HCT116 (cell line): ENCODE data around the gene FLT4. TPM values are rescaled to one million over a fixed set of nuclear protein-coding genes. Genes with fewer than 3 reads are reported as not detected.

ENCODE experiments used
- ATAC-seq: fragments of 200-7000 bp; cut with Tn5 transposase; 2 replicates; pipeline ENCODE4 v1.9.1; 2020; ENCODE audit warnings: mild to moderate bottlenecking, moderate library complexity
- BruUV-seq: library from RNA; stranded (reverse); fragments of 400-500 nt; replicated peaks from 2 replicates; lab custom pipeline; 2021; lab: Mats Ljungman, UMichigan
- CTCF ChIA-PET: fragments of 300-600 bp; sonication (Branson Sonifier 250); formaldehyde crosslinking; loops from one replicate; lab custom pipeline; 2021; ENCODE audit warnings: antibody characterized with exemption; lab: Charles Lee
- POLR2A ChIA-PET: fragments of 300-600, 350-600 bp; sonication (Branson Sonifier 250); formaldehyde crosslinking; loops from one replicate; lab custom pipeline; 2021; ENCODE audit warnings: antibody characterized with exemption; lab: Charles Lee
- RAD21 ChIA-PET, 2 experiments: fragments of 300-600 bp; sonication (Branson Sonifier 250); formaldehyde crosslinking; loops; one replicate each; lab custom pipeline; 2023; ENCODE audit warnings: low total read pairs in 2 of 2; ENCODE audit not compliant: uncharacterized antibody in 2 of 2, unreplicated experiment in 2 of 2, low non-redundant PET in 1 of 2; lab: Charles Lee
- DNase-seq: peaks from one replicate; pipeline ENCODE4 v3.0.0-alpha.2; 2010; ENCODE audit warnings: low read depth, low spot score
- H2AFZ ChIP-seq: fragments of 200-600 bp; shearing (Covaris generic), sonication (generic); 2 replicates; pipeline ENCODE4 v1.6.1; 2017; ENCODE audit warnings: low read depth, mixed run types, mixed read lengths, antibody characterized with exemption, low read length; ENCODE audit not compliant: poor library complexity, severe bottlenecking
- H3K27ac ChIP-seq: 2 replicates; pipeline ENCODE4 v1.5.1; 2012; ENCODE audit warnings: low read depth, low read length
- H3K27me3 ChIP-seq: fragments of 200-600 bp; sonication (generic); 2 replicates; pipeline ENCODE4 v1.6.1; 2016; ENCODE audit warnings: mixed run types, low read length, mixed read lengths; ENCODE audit not compliant: insufficient read depth
- H3K36me3 ChIP-seq, 2 experiments: fragments of 200-500 bp in 1 of 2; fragments of 200-600 bp in 1 of 2; sonication (Bioruptor generic) in 1 of 2; sonication (generic) in 1 of 2; 2 replicates each; pipeline versions ENCODE4 v1.5.1 to v1.6.1; 2014 to 2016; ENCODE audit warnings: low read length in 2 of 2, inconsistent platforms in 1 of 2, mixed read lengths in 1 of 2, mixed run types in 1 of 2; ENCODE audit not compliant: insufficient read depth in 2 of 2, control insufficient read depth in 1 of 2
- H3K4me1 ChIP-seq, 2 experiments: fragments of 200-600 bp in 1 of 2; sonication (generic) in 1 of 2; 2 replicates each; pipeline versions ENCODE4 v1.5.1 to v1.6.1; 2012 to 2017; ENCODE audit warnings: low read length in 2 of 2, inconsistent platforms in 1 of 2, mild to moderate bottlenecking in 1 of 2, mixed read lengths in 1 of 2, mixed run types in 1 of 2, moderate library complexity in 1 of 2; ENCODE audit not compliant: insufficient read depth in 2 of 2, control insufficient read depth in 1 of 2
- H3K4me2 ChIP-seq: fragments of 200-600 bp; sonication (generic); 2 replicates; pipeline ENCODE4 v1.6.1; 2017; ENCODE audit warnings: mixed run types, low read length, mixed read lengths
- H3K4me3 ChIP-seq, 2 experiments: fragments of 200-600 bp in 1 of 2; sonication (generic) in 1 of 2; replicated peaks in 1 of 2; 2 replicates each; pipeline ENCODE4 v1.5.1; 2011 to 2016; ENCODE audit warnings: low read length in 2 of 2, control low read depth in 1 of 2, low read depth in 1 of 2, mild to moderate bottlenecking in 1 of 2, mixed read lengths in 1 of 2, mixed run types in 1 of 2
- H3K79me2 ChIP-seq: fragments of 200-600 bp; sonication (generic); 2 replicates; pipeline ENCODE4 v1.6.1; 2017; ENCODE audit warnings: mild to moderate bottlenecking, mixed run types, low read length, moderate library complexity, mixed read lengths; ENCODE audit not compliant: insufficient read depth
- H3K9ac ChIP-seq: fragments of 200-600 bp; sonication (generic); 2 replicates; pipeline ENCODE4 v1.6.1; 2016; ENCODE audit warnings: low read length, mixed read lengths
- H3K9me2 ChIP-seq: fragments of 200-600 bp; sonication (generic), shearing (Covaris generic); 2 replicates; pipeline ENCODE4 v1.6.1; 2017; ENCODE audit warnings: mixed run types, mild to moderate bottlenecking, moderate library complexity; ENCODE audit not compliant: insufficient read depth
- H3K9me3 ChIP-seq, 2 experiments: fragments of 200-500 bp in 1 of 2; fragments of 200-600 bp in 1 of 2; sonication (Bioruptor generic) in 1 of 2; sonication (generic) in 1 of 2; 2 replicates each; pipeline ENCODE4 v1.6.1; 2014 to 2017; ENCODE audit warnings: low read length in 2 of 2, mixed read lengths in 2 of 2, inconsistent platforms in 1 of 2, low read depth in 1 of 2, mild to moderate bottlenecking in 1 of 2, mixed run types in 1 of 2, moderate library complexity in 1 of 2; ENCODE audit not compliant: control insufficient read depth in 1 of 2, insufficient read depth in 1 of 2
- H4K20me1 ChIP-seq: fragments of 200-600 bp; sonication (generic), shearing (Covaris generic); 2 replicates; pipeline ENCODE4 v1.6.1; 2017; ENCODE audit warnings: mixed run types, mild to moderate bottlenecking, moderate library complexity; ENCODE audit not compliant: insufficient read depth
- CEBPB ChIP-seq: IDR thresholded peaks from 2 replicates; pipeline ENCODE4 v1.6.1; 2012; ENCODE audit warnings: low read depth
- CTCF ChIP-seq, 3 experiments: fragments of 200-600 bp in 1 of 3; sonication (generic) in 1 of 3; IDR thresholded peaks in 2 of 3; conservative IDR thresholded peaks in 1 of 3; 2 replicates each; pipeline ENCODE4 v1.5.1; 2012 to 2017; ENCODE audit warnings: low read depth in 2 of 3, low read length in 2 of 3, antibody characterized with exemption in 1 of 3, borderline replicate concordance in 1 of 3, control low read depth in 1 of 3, mild to moderate bottlenecking in 1 of 3, mixed read lengths in 1 of 3, mixed run types in 1 of 3, moderate library complexity in 1 of 3; ENCODE audit not compliant: insufficient read depth in 1 of 3
- EZH2 ChIP-seq: fragments of 200-600 bp; sonication (generic); IDR thresholded peaks from 2 replicates; pipeline ENCODE4 v1.6.1; 2017; ENCODE audit warnings: antibody characterized with exemption, mixed run types
- JUND ChIP-seq: IDR thresholded peaks from 2 replicates; pipeline ENCODE4 v1.6.1; 2012
- MAX ChIP-seq: IDR thresholded peaks from 2 replicates; pipeline ENCODE4 v1.6.1; 2012
- POLR2A ChIP-seq: IDR thresholded peaks from 2 replicates; pipeline ENCODE4 v1.7.0; 2011; ENCODE audit warnings: borderline replicate concordance; ENCODE audit not compliant: insufficient read depth, insufficient read length; ENCODE audit errors: extremely low read depth
- TCF7L2 ChIP-seq: IDR thresholded peaks from 2 replicates; pipeline ENCODE4 v1.7.0; 2011; ENCODE audit warnings: borderline replicate concordance, inconsistent platforms; ENCODE audit not compliant: insufficient read depth, insufficient read length; ENCODE audit errors: extremely low read depth
- intact Hi-C: fragments of 100-400 bp; cut with micrococcal nuclease; formaldehyde crosslinking; loops from 2 replicates; pipeline ENCODE4 v1.10.0; 2022
- total RNA-seq: library from RNA; stranded (reverse); gene quantifications from one replicate; pipeline ENCODE4 v1.2.1, GENCODE V29; 2021; ENCODE audit not compliant: unreplicated experiment
- TF ChIP-seq, protein P1 (sequence below): IDR thresholded peaks from 2 replicates; pipeline ENCODE4 v1.6.1; 2012; ENCODE audit warnings: low read depth

FLT4 gene
- total RNA-seq, 1 experiment from 2014 or later = 0.17 TPM

DNA sequence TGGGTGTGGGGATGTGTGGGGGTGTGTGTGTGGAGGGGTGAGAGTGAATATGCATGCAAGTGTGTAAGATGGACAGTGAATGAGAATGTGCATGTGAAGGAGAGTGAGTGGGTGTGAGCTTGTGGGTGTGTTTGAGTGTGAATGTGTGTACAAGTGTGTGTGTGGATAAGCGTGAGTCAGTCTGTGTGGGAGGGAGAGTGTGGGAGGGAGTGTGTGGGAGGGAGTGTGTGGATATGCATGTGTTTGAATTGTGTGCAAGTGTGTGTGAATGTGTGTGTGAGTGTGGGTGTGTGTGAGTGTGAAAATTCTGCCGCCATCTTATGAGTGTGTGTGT, 54.4 kb downstream of the FLT4 start:
- H3K27ac ChIP-seq = no peak overlapping the region
- H3K36me3 ChIP-seq = no peaks in the 10 kb centered on the region
- intact Hi-C loops = no loop called here
- no peaks in the 10 kb centered on the region for H3K79me2 ChIP-seq
- no peak overlapping the region for H3K9ac ChIP-seq
- no TSS peak for BruUV-seq
- DNase-seq = no peak
- H2AFZ ChIP-seq = no peak overlapping the region
- H4K20me1 ChIP-seq = no peaks in the 10 kb centered on the region
- CTCF ChIA-PET = no interaction called here
- TF ChIP-seq TCF7L2 = no peak
- no peak for TF ChIP-seq CEBPB
- TF ChIP-seq, protein P1, sequence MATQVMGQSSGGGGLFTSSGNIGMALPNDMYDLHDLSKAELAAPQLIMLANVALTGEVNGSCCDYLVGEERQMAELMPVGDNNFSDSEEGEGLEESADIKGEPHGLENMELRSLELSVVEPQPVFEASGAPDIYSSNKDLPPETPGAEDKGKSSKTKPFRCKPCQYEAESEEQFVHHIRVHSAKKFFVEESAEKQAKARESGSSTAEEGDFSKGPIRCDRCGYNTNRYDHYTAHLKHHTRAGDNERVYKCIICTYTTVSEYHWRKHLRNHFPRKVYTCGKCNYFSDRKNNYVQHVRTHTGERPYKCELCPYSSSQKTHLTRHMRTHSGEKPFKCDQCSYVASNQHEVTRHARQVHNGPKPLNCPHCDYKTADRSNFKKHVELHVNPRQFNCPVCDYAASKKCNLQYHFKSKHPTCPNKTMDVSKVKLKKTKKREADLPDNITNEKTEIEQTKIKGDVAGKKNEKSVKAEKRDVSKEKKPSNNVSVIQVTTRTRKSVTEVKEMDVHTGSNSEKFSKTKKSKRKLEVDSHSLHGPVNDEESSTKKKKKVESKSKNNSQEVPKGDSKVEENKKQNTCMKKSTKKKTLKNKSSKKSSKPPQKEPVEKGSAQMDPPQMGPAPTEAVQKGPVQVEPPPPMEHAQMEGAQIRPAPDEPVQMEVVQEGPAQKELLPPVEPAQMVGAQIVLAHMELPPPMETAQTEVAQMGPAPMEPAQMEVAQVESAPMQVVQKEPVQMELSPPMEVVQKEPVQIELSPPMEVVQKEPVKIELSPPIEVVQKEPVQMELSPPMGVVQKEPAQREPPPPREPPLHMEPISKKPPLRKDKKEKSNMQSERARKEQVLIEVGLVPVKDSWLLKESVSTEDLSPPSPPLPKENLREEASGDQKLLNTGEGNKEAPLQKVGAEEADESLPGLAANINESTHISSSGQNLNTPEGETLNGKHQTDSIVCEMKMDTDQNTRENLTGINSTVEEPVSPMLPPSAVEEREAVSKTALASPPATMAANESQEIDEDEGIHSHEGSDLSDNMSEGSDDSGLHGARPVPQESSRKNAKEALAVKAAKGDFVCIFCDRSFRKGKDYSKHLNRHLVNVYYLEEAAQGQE = no peak
- no peak for TF ChIP-seq CTCF (IDR thresholded peaks at IDR 0.05 in 2 of 3, conservative IDR thresholded peaks at IDR 0.05 in 1 of 3; ENCODE audit: borderline replicate concordance in 1 of 3, insufficient read depth in 1 of 3, low read depth in 2 of 3, low read length in 2 of 3)
- TF ChIP-seq EZH2 = no peak
- no peak for TF ChIP-seq JUND
- no peak for TF ChIP-seq POLR2A
- no peak for TF ChIP-seq MAX
- TF ChIP-seq, all 23 proteins: peak for 0
- H3K9me2 ChIP-seq = no peaks in the 10 kb centered on the region
- H3K4me2 ChIP-seq = no peak overlapping the region
- H3K9me3 ChIP-seq = no peaks in the 10 kb centered on the region
- H3K4me1 ChIP-seq = no peaks in the 10 kb centered on the region
- ATAC-seq = no peak
- no peaks in the 10 kb centered on the region for H3K27me3 ChIP-seq
- ChIA-PET POLR2A (no interaction called here), RAD21 (no interaction called here)
- no peak overlapping the region for H3K4me3 ChIP-seq
